H1 (cell line): ENCODE results near the gene FCAMR. TPM values are rescaled to one million over a fixed set of nuclear protein-coding genes. Genes with fewer than 3 reads are reported as not detected.

ENCODE experiments used
- CTCF ChIA-PET: fragments of 300-600 bp; sonication (Branson Sonifier 250); formaldehyde crosslinking; loops from one replicate; lab custom pipeline; 2021; ENCODE audit not compliant: partially characterized antibody; lab: Charles Lee
- POLR2A ChIA-PET: fragments of 300-600 bp; sonication (Branson Sonifier 250); formaldehyde crosslinking; loops from one replicate; lab custom pipeline; 2021; ENCODE audit warnings: inconsistent platforms; ENCODE audit not compliant: partially characterized antibody; lab: Charles Lee
- DNase-seq, 2 experiments: peaks; one replicate each; pipeline versions ENCODE4 v3.0.0 to v3.0.0-alpha.2; 2010 to 2022; ENCODE audit warnings: low spot score in 2 of 2, low read depth in 1 of 2, mixed read lengths in 1 of 2
- FAIRE-seq: peaks from 2 replicates; lab custom pipeline; 2011; peaks lifted over from hg19 to GRCh38; lab: Jason Lieb, UNC
- H2AFZ ChIP-seq: 2 replicates; pipeline ENCODE4 v1.8.1; 2012; ENCODE audit warnings: low read length, inconsistent platforms
- H2AK5ac ChIP-seq: 2 replicates; pipeline ENCODE4 v1.6.1; 2013; ENCODE audit warnings: low read depth, low read length
- H2BK120ac ChIP-seq: replicated peaks from 2 replicates; pipeline ENCODE3; 2013; ENCODE audit warnings: low read depth, low read length, inconsistent platforms
- H2BK12ac ChIP-seq: 2 replicates; pipeline ENCODE4 v1.6.1; 2013; ENCODE audit warnings: low read depth, low read length
- H2BK15ac ChIP-seq: 2 replicates; pipeline ENCODE4 v1.6.1; 2013; ENCODE audit warnings: low read length
- H2BK20ac ChIP-seq: 2 replicates; pipeline ENCODE4 v1.6.1; 2013; ENCODE audit warnings: low read length
- H2BK5ac ChIP-seq: 2 replicates; pipeline ENCODE4 v1.6.1; 2013; ENCODE audit warnings: low read depth, low read length
- H3K14ac ChIP-seq: 2 replicates; pipeline ENCODE4 v1.6.1; 2013; ENCODE audit warnings: inconsistent platforms; ENCODE audit not compliant: insufficient read length
- H3K18ac ChIP-seq: 2 replicates; pipeline ENCODE4 v1.6.1; 2013; ENCODE audit warnings: low read length; ENCODE audit errors: extremely low read depth
- H3K23ac ChIP-seq: 2 replicates; pipeline ENCODE4 v1.6.1; 2013; ENCODE audit warnings: inconsistent platforms; ENCODE audit not compliant: insufficient read length
- H3K23me2 ChIP-seq: 2 replicates; pipeline ENCODE4 v1.6.1; 2013; ENCODE audit warnings: low read depth, low read length
- H3K27ac ChIP-seq: 2 replicates; pipeline ENCODE4 v1.6.1; 2011; ENCODE audit warnings: low read depth, low read length, inconsistent platforms
- H3K27me3 ChIP-seq, 4 experiments: replicated peaks in 1 of 4; 1 replicate in 1 of 4; 2 replicates in 3 of 4; pipeline versions ENCODE4 v1.6.1 to v1.8.1; 2011 to 2013; ENCODE audit warnings: low read length in 3 of 4, mild to moderate bottlenecking in 3 of 4, inconsistent platforms in 2 of 4, mixed read lengths in 2 of 4, moderate library complexity in 1 of 4; ENCODE audit not compliant: control insufficient read depth in 3 of 4, insufficient read depth in 3 of 4; ENCODE audit errors: extremely low read depth in 1 of 4
- H3K36me3 ChIP-seq, 4 experiments: 2 replicates each; pipeline versions ENCODE4 v1.6.1 to v1.8.1; 2011 to 2013; ENCODE audit warnings: mild to moderate bottlenecking in 4 of 4, low read length in 3 of 4, moderate library complexity in 2 of 4, control low read depth in 1 of 4, inconsistent platforms in 1 of 4; ENCODE audit not compliant: insufficient read depth in 4 of 4, control insufficient read depth in 2 of 4
- H3K4ac ChIP-seq: replicated peaks from 2 replicates; pipeline ENCODE3; 2013; ENCODE audit warnings: low read length, low read depth, mixed read lengths, inconsistent platforms; ENCODE audit not compliant: insufficient read length
- H3K4me1 ChIP-seq, 4 experiments: replicated peaks in 1 of 4; 1 replicate in 1 of 4; 2 replicates in 3 of 4; pipeline versions ENCODE4 v1.6.1 to v1.8.1; 2011 to 2013; ENCODE audit warnings: low read length in 3 of 4, inconsistent platforms in 2 of 4, mixed read lengths in 1 of 4; ENCODE audit not compliant: insufficient read depth in 4 of 4, control insufficient read depth in 3 of 4
- H3K4me2 ChIP-seq, 2 experiments: 2 replicates each; pipeline versions ENCODE4 v1.6.1 to v1.8.1; 2011 to 2013; ENCODE audit warnings: low read depth in 2 of 2, low read length in 2 of 2, control low read depth in 1 of 2, inconsistent platforms in 1 of 2, mild to moderate bottlenecking in 1 of 2; ENCODE audit not compliant: insufficient read depth in 1 of 2
- H3K4me3 ChIP-seq, 4 experiments: fragments of 200-600, 300-600 bp in 1 of 4; sonication (generic), shearing (Covaris generic), sonication (Bioruptor Twin) in 1 of 4; 2 replicates each; pipeline versions ENCODE4 v1.5.1 to v1.8.1; 2011 to 2016; ENCODE audit warnings: low read length in 4 of 4, low read depth in 3 of 4, control low read depth in 2 of 4, inconsistent platforms in 2 of 4, mild to moderate bottlenecking in 2 of 4, mixed read lengths in 1 of 4, moderate library complexity in 1 of 4; ENCODE audit not compliant: insufficient read depth in 2 of 4; ENCODE audit errors: extremely low read depth in 1 of 4
- H3K56ac ChIP-seq: replicated peaks from 2 replicates; pipeline ENCODE3; 2013; ENCODE audit warnings: low read depth, mild to moderate bottlenecking, mixed read lengths, low read length, inconsistent platforms; ENCODE audit not compliant: insufficient read length
- H3K79me1 ChIP-seq: 2 replicates; pipeline ENCODE4 v1.6.1; 2013; ENCODE audit warnings: low read depth, low read length, control low read depth
- H3K79me2 ChIP-seq, 2 experiments: 2 replicates each; pipeline versions ENCODE4 v1.6.1 to v1.8.1; 2012 to 2013; ENCODE audit warnings: low read length in 2 of 2, mild to moderate bottlenecking in 2 of 2, inconsistent platforms in 1 of 2; ENCODE audit not compliant: insufficient read depth in 2 of 2, control insufficient read depth in 1 of 2
- H3K9ac ChIP-seq, 4 experiments: replicated peaks in 1 of 4; 1 replicate in 1 of 4; 2 replicates in 3 of 4; pipeline versions ENCODE4 v1.6.1 to v1.8.1; 2011 to 2013; ENCODE audit warnings: low read depth in 3 of 4, low read length in 3 of 4, control low read depth in 2 of 4, mild to moderate bottlenecking in 2 of 4, moderate library complexity in 2 of 4, inconsistent platforms in 1 of 4; ENCODE audit errors: extremely low read depth in 1 of 4
- H3K9me3 ChIP-seq, 2 experiments: 2 replicates each; pipeline versions ENCODE4 v1.6.1 to v1.8.1; 2012 to 2013; ENCODE audit warnings: mild to moderate bottlenecking in 2 of 2, moderate library complexity in 2 of 2, control low read depth in 1 of 2, inconsistent platforms in 1 of 2, low read depth in 1 of 2, low read length in 1 of 2, mixed read lengths in 1 of 2; ENCODE audit not compliant: insufficient read depth in 2 of 2
- H4K20me1 ChIP-seq, 2 experiments: replicated peaks in 1 of 2; 2 replicates each; pipeline versions ENCODE3 to v1.8.1; 2011 to 2013; ENCODE audit warnings: inconsistent platforms in 2 of 2, low read length in 2 of 2, mild to moderate bottlenecking in 1 of 2; ENCODE audit not compliant: insufficient read depth in 2 of 2, control insufficient read depth in 1 of 2
- H4K5ac ChIP-seq: 2 replicates; pipeline ENCODE4 v1.6.1; 2013; ENCODE audit warnings: low read length, low read depth, mixed read lengths, inconsistent platforms; ENCODE audit not compliant: insufficient read length
- H4K8ac ChIP-seq: 2 replicates; pipeline ENCODE4 v1.8.0; 2013; ENCODE audit warnings: mild to moderate bottlenecking, moderate library complexity, low read length, inconsistent platforms; ENCODE audit not compliant: insufficient read depth; ENCODE audit errors: extremely low read depth
- H4K91ac ChIP-seq: replicated peaks from 2 replicates; pipeline ENCODE3; 2013; ENCODE audit warnings: low read length, mixed read lengths, inconsistent platforms; ENCODE audit not compliant: insufficient read length
- BACH1 ChIP-seq: IDR thresholded peaks from 2 replicates; pipeline ENCODE4 v1.6.1; 2012; ENCODE audit warnings: low read length, improper control_type of control experiment
- BCL11A ChIP-seq, 2 experiments: IDR thresholded peaks; one replicate each; pipeline ENCODE4 v1.6.1; 2011; ENCODE audit warnings: low read depth in 2 of 2, low read length in 2 of 2, mild to moderate bottlenecking in 2 of 2
- BRCA1 ChIP-seq: IDR thresholded peaks from 2 replicates; pipeline ENCODE4 v1.6.1; 2012; ENCODE audit warnings: low read depth, low read length, improper control_type of control experiment
- CBX8 ChIP-seq: fragments of 300-800, 300-1000 bp; sonication (generic); IDR thresholded peaks from 2 replicates; pipeline ENCODE4 v1.7.1; 2016; ENCODE audit warnings: low read depth, low read length, borderline replicate concordance
- FOSL1 ChIP-seq: IDR thresholded peaks from 2 replicates; pipeline ENCODE4 v1.6.1; 2011; ENCODE audit warnings: mild to moderate bottlenecking, low read depth, low read length, moderate library complexity; ENCODE audit not compliant: insufficient read depth
- GTF2F1 ChIP-seq: IDR thresholded peaks from 2 replicates; pipeline ENCODE4 v1.6.1; 2012; ENCODE audit warnings: low read depth, low read length, improper control_type of control experiment, borderline replicate concordance
- NRF1 ChIP-seq: IDR thresholded peaks from 2 replicates; pipeline ENCODE4 v1.6.1; 2011; ENCODE audit warnings: mild to moderate bottlenecking, low read depth, low read length, improper control_type of control experiment
- RBBP5 ChIP-seq: IDR thresholded peaks from 2 replicates; pipeline ENCODE4 v1.7.1; 2012; ENCODE audit warnings: low read depth, mild to moderate bottlenecking, inconsistent platforms, low read length, moderate library complexity, borderline replicate concordance
- RFX5 ChIP-seq: IDR thresholded peaks from 2 replicates; pipeline ENCODE4 v1.6.1; 2011; ENCODE audit warnings: low read depth, low read length, improper control_type of control experiment, borderline replicate concordance
- SAP30 ChIP-seq: fragments of 300-600 bp; sonication (generic); IDR thresholded peaks from 2 replicates; pipeline ENCODE4 v1.7.1; 2012; ENCODE audit warnings: low read length, moderate library complexity, mild to moderate bottlenecking, inconsistent platforms; ENCODE audit not compliant: insufficient read depth, insufficient replicate concordance
- SIN3A ChIP-seq, 2 experiments: IDR thresholded peaks in 1 of 2; conservative IDR thresholded peaks in 1 of 2; 2 replicates each; pipeline ENCODE4 v1.6.1; 2011 to 2012; ENCODE audit warnings: low read length in 2 of 2, improper control_type of control experiment in 1 of 2, low read depth in 1 of 2, mild to moderate bottlenecking in 1 of 2
- SIX5 ChIP-seq: IDR thresholded peaks from 2 replicates; pipeline ENCODE4 v1.6.1; 2011; ENCODE audit warnings: mild to moderate bottlenecking, low read depth, low read length
- SP4 ChIP-seq: IDR thresholded peaks from 2 replicates; pipeline ENCODE4 v1.6.1; 2012; ENCODE audit warnings: low read length, inconsistent platforms
- SRF ChIP-seq: IDR thresholded peaks from 2 replicates; pipeline ENCODE4 v1.6.1; 2011; ENCODE audit warnings: mild to moderate bottlenecking, low read depth, low read length, moderate library complexity
- TAF7 ChIP-seq: optimal IDR thresholded peaks from 2 replicates; pipeline ENCODE3; 2011; ENCODE audit warnings: low read depth, mild to moderate bottlenecking, inconsistent platforms, low read length, moderate library complexity, borderline replicate concordance
- WGBS, 2 experiments: shearing (Covaris generic) in 1 of 2; methylation state at CpG; one replicate each; pipeline versions ENCODE4 v1.1.6 to v1.1.7; 2013 to 2015; ENCODE audit warnings: low lambda C conversion rate in 2 of 2, mixed read lengths in 2 of 2, inconsistent platforms in 1 of 2, low coverage in 1 of 2, missing lambda C conversion rate in 1 of 2; ENCODE audit not compliant: insufficient replicate concordance in 2 of 2, insufficient coverage in 1 of 2, insufficient read length in 1 of 2; ENCODE audit errors: extremely low coverage in 1 of 2, missing lambda C conversion rate in 1 of 2; 5-methylcytosine and 5-hydroxymethylcytosine counted together
- polyA plus RNA-seq, 7 experiments: library from polyadenylated mRNA; depleted of rRNA in 3 of 7; stranded (reverse) in 5 of 7; unstranded in 2 of 7; fragments of >200 nt in 5 of 7; fragments of 200-250 nt in 2 of 7; gene quantifications; 1 replicate in 5 of 7; 2 replicates in 1 of 7; 4 replicates in 1 of 7; pipeline versions ENCODE4 v1.2.1 to v1.2.3, GENCODE V29; 2011 to 2013; ENCODE audit warnings: missing spikeins in 2 of 7, mixed read lengths in 2 of 7
- total RNA-seq: library from RNA; stranded (reverse); fragmentation: NEBNext Ultra II Directional; extraction: Animal tissue kit (Norgen Biotek cat#: 25700); gene quantifications from 2 replicates; pipeline ENCODE4 v1.2.1, GENCODE V29; 2021

Gene FCAMR
- total and polyA plus RNA-seq, 2 of the 8 experiments (the other 6 are each of a cell fraction or from before 2014, with no cell fraction given): not detected

DNA sequence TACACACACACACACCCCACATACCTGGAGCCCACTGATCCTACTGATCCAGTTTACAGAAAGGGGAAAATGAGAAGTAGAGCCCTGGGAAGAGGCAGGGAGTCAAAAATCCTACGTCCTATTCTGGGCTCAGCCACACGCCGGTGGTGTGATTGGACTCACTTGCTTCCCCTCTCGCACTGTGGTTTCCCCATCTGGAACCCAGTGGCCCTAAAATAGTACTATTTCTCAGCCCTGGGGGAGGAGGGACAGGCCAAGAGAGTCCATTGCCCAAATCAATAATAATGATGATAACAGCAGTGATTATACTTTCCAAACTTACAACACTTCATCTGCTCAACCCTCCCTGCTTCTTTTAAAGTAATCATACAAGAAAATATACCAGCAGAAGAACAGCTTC is 21.1 kb downstream of the FCAMR start:
- H3K23me2 ChIP-seq: no peaks in the 10 kb centered on the region
- H4K5ac ChIP-seq: no peak overlapping the region
- POLR2A ChIA-PET: no interaction called here
- CTCF ChIA-PET: interaction anchor here (1.5 to 13.6 kb wide), 6 partner anchors 9 to 36 kb away, joined by 3 to 226 read pairs (median 6); no protein-coding TSS in a partner anchor
- WGBS, 2 experiments: 100% methylated on average over 4 of the region's 4 CpGs; no CpG with 5 or more reads in 1 of the 2 experiments
- H3K36me3 ChIP-seq: no peaks in the 10 kb centered on the region
- H2BK15ac ChIP-seq: no peak overlapping the region
- FAIRE-seq (no peak), DNase-seq (no peak)
- H3K79me1 ChIP-seq: no peaks in the 10 kb centered on the region
- H2BK12ac ChIP-seq: no peak overlapping the region
- H2BK120ac ChIP-seq: no peak overlapping the region
- no peak overlapping the region for H4K8ac ChIP-seq
- H3K14ac ChIP-seq: no peak overlapping the region
- H3K9me3 ChIP-seq: no peaks in the 10 kb centered on the region
- H2AK5ac ChIP-seq: no peak overlapping the region
- no peak overlapping the region for H3K4me2 ChIP-seq
- H3K4me1 ChIP-seq: no peaks in the 10 kb centered on the region; a peak in 1 of 7 replicates
- H3K18ac ChIP-seq: no peak overlapping the region
- H3K23ac ChIP-seq: no peak overlapping the region
- H3K9ac ChIP-seq: no peak overlapping the region
- H3K79me2 ChIP-seq: no peaks in the 10 kb centered on the region
- H3K27me3 ChIP-seq: no peaks in the 10 kb centered on the region
- no peak overlapping the region for H3K4me3 ChIP-seq
- no peak overlapping the region for H2BK5ac ChIP-seq
- H4K91ac ChIP-seq: no peak overlapping the region
- no peaks in the 10 kb centered on the region for H4K20me1 ChIP-seq
- H2BK20ac ChIP-seq: no peak overlapping the region
- H3K4ac ChIP-seq: no peak overlapping the region
- no peak overlapping the region for H3K27ac ChIP-seq
- H2AFZ ChIP-seq: no peak overlapping the region
- no peak overlapping the region for H3K56ac ChIP-seq
- TF ChIP-seq BCL11A (IDR thresholded peaks at IDR 0.05; ENCODE audit: low read depth in 2 of 2, low read length in 2 of 2): no peak
- no peak for TF ChIP-seq SRF
- no peak for TF ChIP-seq CBX8
- no peak for TF ChIP-seq SP4
- TF ChIP-seq SIN3A (conservative IDR thresholded peaks at IDR 0.05 in 1 of 2, IDR thresholded peaks at IDR 0.05 in 1 of 2; ENCODE audit: low read depth in 1 of 2, low read length in 2 of 2): no peak
- no peak for TF ChIP-seq SIX5
- no peak for TF ChIP-seq GTF2F1
- TF ChIP-seq BRCA1: no peak
- no peak for TF ChIP-seq FOSL1
- no peak for TF ChIP-seq BACH1
- no peak for TF ChIP-seq NRF1
- no peak for TF ChIP-seq RFX5
- TF ChIP-seq TAF7: no peak
- no peak for TF ChIP-seq RBBP5
- no peak for TF ChIP-seq SAP30
